Activated CD8-positive, alpha-beta memory T cell treated with anti-CD3 and anti-CD28 coated beads, Interleukin-2, amount 50 U/mL, for 24 hours (primary cell): ENCODE measurements around the gene KNG1.
"Not testable (repeated sequence)": the region's sequence is repeated elsewhere in the genome, so short reads cannot be mapped to it uniquely, and the experiment has no call there.

Experiments
- DNase-seq: peaks from one replicate; pipeline ENCODE4 v3.0.0-alpha.2; 2020; ENCODE audit errors: extremely low read depth

KNG1 gene

GRCh38 chr3:186708983-186709679 lies 8.0 kb upstream of the KNG1 start:
- no peak for DNase-seq

- not testable (repeated sequence) for DNase-seq
Observed at GRCh38 chr3:186710694-186711093, 6.5 kb upstream of the KNG1 start.

- DNase-seq: no peak
Observed at GRCh38 chr3:186713499-186713898, 3.7 kb upstream of the KNG1 start.

- no peak for DNase-seq
Observed at GRCh38 chr3:186719945-186720739, 3.0 kb downstream of the KNG1 start.

GRCh38 chr3:186722457-186722856 lies 5.3 kb downstream of the KNG1 start:
- DNase-seq: no peak

- no peak for DNase-seq
Observed at GRCh38 chr3:186724911-186725310, 7.8 kb downstream of the KNG1 start.

- DNase-seq: no peak
Observed at GRCh38 chr3:186732169-186732766, 15.1 kb downstream of the KNG1 start.

- DNase-seq: no peak
Observed at GRCh38 chr3:186742618-186743380, 25.6 kb downstream of the KNG1 start.

GRCh38 chr3:186743666-186744065 lies 26.5 kb downstream of the KNG1 start:
- no peak for DNase-seq

- DNase-seq: no peak
Observed at GRCh38 chr3:186746008-186746407, 28.8 kb downstream of the KNG1 start.

- no peak for DNase-seq
Observed at GRCh38 chr3:186750316-186750715, 33.2 kb downstream of the KNG1 start.

- DNase-seq: no peak
Observed at GRCh38 chr3:186751480-186751879, 34.3 kb downstream of the KNG1 start.

GRCh38 chr3:186754006-186754405 lies 36.8 kb downstream of the KNG1 start:
- DNase-seq: no peak

- no peak for DNase-seq
Observed at GRCh38 chr3:186754871-186755270, 37.7 kb downstream of the KNG1 start.

- no peak for DNase-seq
Observed at GRCh38 chr3:186757214-186757613, 40.1 kb downstream of the KNG1 start.

GRCh38 chr3:186757686-186758220 lies 40.6 kb downstream of the KNG1 start:
- DNase-seq: no peak

GRCh38 chr3:186759231-186759930 lies 42.2 kb downstream of the KNG1 start:
- DNase-seq: no peak

GRCh38 chr3:186760141-186760833 lies 43.1 kb downstream of the KNG1 start:
- DNase-seq: no peak

GRCh38 chr3:186760897-186761447 lies 43.8 kb downstream of the KNG1 start:
- no peak for DNase-seq

- DNase-seq: no peak
Observed at GRCh38 chr3:186772281-186772694, 55.1 kb downstream of the KNG1 start.
